Astrocyte (in vitro differentiated cells and primary cell): ENCODE data around the gene NRK.

Experiments
- EZH2 ChIP-seq: IDR thresholded peaks from 2 replicates; pipeline ENCODE4 v1.6.1; 2012; ENCODE audit warnings: mild to moderate bottlenecking, low read length, inconsistent platforms; ENCODE audit not compliant: insufficient read depth
- TF ChIP-seq, protein P1 (sequence below): IDR thresholded peaks from 2 replicates; pipeline ENCODE4 v1.5.1; 2011; ENCODE audit warnings: low read depth, mild to moderate bottlenecking, inconsistent platforms, low read length, moderate library complexity; ENCODE audit not compliant: insufficient read depth

DNA sequence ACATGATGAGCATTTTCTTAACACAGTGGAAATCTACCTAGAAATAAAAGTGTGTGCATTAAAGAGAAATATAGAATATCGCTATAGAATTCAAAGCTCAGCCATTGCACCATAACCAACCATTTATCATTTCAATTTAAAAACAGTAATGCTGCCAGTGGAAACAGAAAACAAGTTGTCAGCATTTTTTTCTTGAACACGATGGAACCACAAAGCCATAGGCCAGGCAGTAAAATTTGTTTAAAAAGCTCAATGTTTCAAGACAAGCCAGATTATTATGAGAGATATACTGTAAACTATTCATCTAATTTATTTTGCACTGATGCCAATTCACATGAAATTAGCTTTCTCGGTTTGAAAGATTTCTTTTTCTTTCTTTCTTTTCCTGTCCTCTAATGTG lies 46.7 kb upstream of the NRK start:
- TF ChIP-seq, protein P1, sequence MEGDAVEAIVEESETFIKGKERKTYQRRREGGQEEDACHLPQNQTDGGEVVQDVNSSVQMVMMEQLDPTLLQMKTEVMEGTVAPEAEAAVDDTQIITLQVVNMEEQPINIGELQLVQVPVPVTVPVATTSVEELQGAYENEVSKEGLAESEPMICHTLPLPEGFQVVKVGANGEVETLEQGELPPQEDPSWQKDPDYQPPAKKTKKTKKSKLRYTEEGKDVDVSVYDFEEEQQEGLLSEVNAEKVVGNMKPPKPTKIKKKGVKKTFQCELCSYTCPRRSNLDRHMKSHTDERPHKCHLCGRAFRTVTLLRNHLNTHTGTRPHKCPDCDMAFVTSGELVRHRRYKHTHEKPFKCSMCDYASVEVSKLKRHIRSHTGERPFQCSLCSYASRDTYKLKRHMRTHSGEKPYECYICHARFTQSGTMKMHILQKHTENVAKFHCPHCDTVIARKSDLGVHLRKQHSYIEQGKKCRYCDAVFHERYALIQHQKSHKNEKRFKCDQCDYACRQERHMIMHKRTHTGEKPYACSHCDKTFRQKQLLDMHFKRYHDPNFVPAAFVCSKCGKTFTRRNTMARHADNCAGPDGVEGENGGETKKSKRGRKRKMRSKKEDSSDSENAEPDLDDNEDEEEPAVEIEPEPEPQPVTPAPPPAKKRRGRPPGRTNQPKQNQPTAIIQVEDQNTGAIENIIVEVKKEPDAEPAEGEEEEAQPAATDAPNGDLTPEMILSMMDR: no peak
- TF ChIP-seq EZH2: no peak
